GM21515 (cell line): ENCODE data around the gene DLG1.

Source experiments
- ATAC-seq: cut with Tn5 transposase; IDR thresholded peaks from one replicate; pipeline ENCODE4 v1.9.1; 2021; ENCODE audit not compliant: unreplicated experiment

DLG1 gene

DNA sequence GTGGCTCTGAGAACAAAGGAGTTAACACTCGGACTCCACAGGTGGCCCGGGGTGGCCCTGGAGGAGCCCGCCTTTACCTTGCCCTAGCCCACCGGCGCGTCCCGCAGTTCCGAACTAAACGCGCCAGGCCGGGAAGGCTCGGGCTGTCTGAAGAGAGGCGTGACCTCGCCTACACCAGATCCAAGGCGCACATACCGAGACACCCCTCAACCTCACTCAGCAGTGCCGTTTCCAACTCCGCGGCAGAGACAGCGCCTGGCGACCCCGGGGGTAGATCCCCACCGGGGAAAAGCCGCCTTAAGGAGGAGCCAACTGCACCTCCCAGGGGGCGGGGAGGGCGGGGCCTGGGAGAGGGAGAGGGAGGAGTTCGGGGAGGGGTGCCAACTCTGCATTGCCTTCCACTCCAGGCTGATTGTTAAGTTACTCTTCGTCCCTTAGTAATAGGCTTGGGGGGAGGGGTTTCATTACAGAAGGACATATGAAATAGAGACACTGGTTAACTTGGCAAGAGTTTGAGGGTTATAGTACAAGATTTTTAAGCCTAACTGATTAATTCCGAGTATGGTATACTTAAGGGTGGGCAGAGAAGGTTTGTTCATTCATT, at the start of gene DLG1:
Gene DLG1, minus strand, starts transcription at position 272 of the 604 bp plus-strand sequence. CDS start 1,408 bp downstream, outside the sequence.
- peak; percentile 49 for ATAC-seq

DNA sequence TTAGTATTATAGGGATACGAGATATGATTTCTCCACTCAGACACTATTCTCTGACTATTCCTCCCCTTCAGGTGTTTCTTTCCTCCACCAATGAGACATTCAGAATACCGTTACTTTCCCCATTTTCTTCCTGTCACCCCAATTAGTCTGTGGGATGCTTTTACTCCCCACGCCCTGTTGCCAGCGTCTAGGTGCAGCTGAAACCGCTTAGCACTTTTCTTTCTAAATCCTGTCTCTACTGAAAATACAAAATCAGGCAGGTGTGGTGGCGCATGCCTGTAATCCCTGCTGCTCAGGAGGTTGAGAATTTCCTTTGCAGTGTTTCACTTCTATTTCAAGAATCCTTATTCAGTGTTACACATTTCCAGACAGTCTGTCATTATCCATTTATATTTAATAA, 49.6 kb upstream of the DLG1 start:
- no peak for ATAC-seq

DNA sequence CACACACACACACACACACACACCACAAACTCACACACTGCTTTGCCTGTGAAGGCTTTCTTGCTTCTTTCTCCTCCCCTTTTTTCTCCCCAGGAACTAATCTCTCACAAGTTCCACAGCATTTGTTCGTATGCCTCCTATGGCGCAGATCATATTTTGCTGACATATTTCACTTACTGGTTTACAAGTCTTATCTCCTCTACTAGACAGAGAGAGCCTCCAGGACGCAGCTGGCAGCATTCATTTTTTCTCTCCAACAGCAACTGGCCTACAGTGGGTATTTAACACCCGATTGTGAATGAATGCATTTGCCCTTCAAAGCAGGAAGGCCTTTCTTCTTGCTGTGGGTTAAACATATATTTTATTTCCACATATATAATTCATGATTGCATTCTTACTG, 47.0 kb upstream of the DLG1 start:
- no peak for ATAC-seq

DNA sequence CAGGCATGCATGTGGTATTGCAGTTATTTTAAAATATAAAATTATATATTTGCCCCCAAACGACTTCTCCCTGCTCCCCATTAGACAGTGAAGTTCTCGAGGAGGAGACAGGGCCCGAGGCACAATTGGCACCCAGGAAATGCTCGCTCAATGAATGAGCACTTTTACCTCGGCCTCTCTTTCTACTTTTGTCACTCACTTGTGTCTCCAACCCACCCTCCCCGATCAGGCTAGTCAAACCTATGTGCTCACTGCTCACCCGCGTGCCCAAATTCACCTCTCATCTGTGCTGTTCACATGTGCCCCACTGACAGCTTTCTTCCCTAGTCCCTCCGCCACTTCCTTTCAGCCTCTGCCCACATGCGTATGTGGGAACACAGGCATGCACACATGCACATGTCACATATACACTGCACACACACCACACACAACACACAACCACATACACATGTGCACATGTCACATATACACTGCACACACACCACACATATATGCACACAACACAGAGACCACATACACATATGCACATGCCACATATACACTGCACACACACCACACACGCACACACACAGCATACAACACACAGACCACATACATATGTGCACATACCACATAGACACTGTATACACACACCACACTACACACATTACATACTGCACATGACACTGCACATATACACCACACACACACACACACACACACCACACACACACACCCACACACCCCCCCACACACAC, 46.3 kb upstream of the DLG1 start:
- ATAC-seq: no peak

DNA sequence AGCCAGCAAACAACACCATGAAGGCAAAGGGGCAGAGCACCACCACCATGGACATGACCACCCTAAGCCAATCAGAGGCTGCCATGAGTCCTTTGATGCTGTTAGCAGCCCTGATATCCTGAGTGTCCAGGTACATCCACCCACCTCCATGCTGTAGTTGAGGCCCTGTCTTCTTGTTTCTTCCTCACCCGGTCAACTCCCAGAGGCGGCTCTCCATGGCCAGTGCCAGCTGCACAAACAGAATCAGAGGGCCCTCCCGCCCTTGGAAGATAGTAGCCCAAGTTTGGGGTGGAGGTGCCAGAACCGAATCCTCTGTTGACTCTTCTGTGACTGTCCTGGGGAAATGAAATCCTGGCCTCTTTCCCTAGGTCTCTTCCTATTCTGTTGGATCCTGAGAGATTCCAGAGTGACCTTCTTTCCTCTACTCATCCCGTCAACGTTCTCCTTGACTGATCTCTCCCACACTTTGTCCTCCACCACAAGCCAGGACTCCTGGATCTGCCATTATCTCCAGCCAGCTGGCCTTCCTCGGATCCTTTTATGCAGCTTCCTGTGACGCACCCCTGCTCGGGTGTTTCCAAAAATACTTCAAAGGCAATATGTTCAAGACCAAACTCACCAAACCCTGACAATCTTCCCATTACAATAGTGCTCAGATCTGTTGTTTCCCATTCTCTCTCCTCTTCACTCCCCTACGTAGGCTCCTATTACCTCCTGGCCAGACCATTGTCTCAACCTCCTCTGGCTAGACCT, 45.4 kb upstream of the DLG1 start:
- ATAC-seq: no peak

DNA sequence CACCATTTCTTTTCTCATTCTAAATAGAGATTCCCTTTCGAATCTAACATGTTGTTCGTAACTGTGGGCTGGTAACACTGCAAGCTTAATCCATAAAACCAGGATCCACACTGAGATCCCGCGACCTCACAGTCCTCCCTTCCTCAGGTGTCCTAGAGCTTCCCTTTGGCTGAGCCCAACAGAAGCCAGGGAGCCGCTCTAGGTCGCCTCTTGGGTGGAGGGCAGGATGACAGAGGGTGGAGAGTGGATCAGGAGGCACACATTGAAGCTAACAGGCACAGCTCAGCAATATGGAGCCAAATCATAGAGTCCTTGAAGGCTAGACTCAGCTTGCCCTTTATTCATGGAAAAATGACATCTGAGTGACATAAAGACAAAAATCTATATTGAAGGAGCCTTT, 44.7 kb upstream of the DLG1 start:
- ATAC-seq: no peak

DNA sequence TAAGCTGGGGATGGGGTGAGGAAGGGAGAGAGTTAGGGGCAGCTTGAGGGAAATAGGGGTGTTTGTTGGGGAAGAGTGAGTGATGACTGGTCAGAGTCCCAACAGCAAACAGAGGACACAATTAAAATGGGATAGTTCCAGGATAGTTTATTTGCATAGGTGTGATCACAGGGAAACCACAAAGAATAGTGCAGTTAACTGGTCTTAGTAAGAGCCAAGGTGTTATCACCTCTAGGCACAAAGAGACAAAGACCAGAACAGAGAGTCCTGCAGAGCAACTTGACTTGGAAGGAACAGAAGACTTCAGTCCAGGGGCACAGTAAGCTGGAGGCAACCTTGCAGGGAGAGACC, 42.1 kb upstream of the DLG1 start:
- no peak for ATAC-seq

DNA sequence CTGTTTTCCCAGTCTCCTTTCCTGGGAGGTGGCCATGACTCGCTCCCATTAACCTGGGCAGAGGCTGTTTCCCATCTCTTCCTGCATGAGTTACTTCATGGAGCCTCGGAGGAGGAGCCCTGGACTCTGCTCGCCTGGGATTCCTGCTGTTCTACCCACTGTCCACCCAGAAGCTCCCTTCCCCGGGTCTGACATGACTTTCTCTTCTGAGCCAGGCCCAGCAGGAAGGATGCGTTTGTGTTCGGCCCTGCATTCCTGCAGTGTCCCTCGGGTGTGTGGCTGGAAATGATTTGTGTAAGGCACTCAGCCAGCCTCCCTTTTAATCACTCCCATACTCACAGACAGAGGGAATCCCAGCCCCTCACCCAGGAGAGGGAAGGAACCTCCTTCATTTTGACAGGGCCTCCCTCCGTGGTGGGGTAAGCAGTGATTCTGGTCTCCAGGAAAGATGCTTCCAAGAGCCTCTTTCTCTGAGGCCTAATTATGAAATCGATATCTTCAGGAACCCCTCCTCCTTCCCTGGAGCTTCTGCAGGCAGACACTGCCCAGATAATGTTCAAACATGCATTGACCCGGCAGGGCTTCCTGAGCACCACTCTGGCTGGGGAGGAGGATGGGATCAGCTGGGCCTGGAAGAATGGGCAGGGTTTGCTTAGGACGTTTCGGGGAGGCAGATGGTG, 41.6 kb upstream of the DLG1 start:
- no peak for ATAC-seq

DNA sequence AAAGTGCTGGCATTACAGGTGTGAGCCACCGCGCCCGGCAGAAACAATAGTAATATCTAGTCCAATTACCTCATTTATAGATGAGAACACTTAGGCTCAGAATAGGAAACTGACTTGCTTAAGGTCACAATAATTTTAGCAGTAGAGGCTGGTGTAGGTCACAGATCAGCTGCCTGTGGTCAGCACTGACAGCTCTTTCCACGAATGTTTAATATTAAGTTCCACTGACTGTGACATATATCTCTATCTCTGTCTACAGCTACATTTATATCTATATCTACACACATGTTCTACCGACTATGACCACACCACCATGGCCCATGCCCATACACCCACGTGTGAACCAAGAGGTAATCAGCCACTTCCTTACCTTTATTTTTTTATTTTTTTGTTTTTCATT, 40.2 kb upstream of the DLG1 start:
- no peak for ATAC-seq

DNA sequence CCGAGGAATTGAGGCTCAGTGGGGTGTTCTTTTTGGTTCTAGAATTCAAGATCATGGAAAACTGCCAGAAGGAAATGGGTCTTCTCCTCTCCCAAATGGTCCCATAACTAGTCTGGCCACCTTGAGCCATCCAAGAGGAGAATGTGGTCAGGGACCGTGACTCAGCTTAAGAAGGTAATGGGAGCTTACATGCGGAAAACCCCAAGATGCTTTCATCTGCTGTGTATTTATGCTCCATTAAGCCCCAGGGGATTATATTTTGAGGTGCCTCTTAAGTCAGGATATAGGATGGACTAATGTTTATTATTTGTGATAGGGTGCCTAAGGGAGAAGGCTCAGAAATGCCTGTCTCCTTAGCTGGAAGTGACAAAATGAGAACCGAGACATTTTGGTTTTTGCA, 39.2 kb upstream of the DLG1 start:
- no peak for ATAC-seq

DNA sequence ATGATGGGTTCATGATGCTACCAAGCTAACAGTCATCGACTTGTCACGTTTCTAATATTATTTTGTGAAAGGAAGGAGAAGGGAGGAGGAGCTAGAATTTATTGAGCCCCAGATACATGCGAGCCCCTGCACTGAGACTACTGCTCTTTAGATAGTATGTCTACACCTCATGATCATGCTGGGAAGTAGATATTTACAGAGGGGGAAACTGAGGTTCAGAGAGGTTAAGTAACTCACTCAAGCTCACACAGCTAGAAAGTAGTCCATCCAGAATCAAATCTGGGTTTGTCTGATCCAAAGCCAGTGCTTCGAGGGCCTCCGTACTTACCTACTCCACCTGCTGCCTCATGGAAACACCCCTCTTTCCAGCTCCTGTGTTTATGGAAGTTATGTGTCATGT, 38.8 kb upstream of the DLG1 start:
- no peak for ATAC-seq

DNA sequence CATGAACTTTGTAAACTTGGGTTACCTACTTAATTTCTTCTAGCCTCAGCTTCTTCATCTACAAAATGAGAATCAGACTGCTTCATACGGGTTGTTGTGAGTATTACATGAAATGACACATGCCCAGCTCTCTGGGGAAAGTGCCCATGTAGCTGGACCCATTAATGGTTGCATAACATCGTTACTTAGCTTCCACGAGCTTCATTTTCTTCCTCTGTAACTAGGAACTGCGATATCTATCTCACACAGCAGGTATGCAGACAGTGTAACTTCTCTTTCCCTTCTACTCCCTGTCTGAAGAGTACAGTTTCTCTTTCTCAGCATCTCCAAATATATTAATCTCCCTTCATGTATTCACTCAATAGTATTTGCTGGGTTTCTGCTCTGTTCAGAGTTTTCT, 37.9 kb upstream of the DLG1 start:
- no peak for ATAC-seq

DNA sequence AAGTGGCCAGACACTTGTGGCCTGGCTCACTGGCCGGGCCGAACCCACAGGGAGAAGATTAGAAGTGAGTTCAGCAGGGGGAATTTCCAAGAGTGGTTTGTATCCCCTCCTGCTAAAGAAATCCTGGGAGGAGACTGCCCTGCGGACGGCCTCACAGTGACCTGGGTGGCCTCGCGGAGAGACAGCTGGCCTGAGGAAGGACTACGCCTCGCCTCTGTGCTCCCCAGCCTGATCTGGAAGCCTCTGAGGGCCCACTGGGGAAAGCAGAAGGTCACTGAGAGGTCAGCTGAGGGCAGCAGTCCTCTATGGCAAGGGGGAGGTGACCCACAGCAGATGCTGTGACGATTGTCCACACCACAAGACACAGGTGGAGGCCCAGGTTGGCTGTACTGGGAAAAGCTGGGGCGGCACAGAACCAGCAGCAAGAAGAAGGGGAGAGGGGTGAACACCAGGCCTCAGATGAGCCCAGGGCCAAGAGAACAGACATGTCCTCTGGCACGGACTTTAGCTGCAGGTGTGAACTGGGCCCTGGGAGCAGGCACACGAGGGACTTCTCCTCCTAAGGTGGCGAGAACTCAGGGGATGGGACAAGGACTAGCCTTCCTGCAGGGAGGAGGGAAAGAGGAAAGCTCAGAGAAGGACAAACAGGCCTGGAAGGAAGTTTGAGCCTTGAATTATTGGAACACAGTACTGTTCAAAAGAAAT, 37.2 kb upstream of the DLG1 start:
- no peak for ATAC-seq

DNA sequence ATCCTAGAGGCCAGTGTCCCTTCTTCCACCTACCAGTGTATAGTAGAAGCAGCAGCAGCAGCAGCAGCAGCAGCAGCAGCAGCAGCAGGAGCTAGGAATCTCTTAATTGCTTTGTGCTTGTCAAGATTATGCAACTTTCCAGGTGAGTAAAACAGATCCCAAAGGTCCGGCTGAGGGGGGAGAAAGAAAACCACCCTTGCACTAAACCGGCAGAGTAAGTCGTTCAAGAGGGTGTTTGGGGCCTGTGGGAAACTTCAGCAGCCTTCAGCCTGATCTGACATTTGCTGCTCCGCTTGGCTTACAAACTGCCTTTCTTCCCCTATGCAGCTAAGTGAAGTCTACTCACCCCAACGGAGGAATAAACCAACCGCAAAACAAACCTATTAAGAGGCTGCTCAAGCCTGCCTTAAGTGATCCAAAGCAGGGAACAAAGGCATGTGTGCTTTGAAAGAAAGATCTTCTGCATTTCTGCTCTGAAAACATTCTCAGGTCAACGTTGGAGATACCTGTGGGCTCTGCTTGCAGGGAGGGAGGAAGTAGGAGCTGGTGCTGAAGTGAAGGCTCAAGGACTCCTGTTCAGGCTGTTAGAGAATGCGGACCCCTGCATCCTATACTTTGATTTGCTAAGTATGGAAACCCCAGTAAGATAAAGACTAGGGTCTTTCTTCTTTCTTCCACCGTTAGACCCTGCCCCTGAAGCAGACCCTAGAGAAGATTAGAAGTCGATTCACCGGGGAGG, 35.7 kb upstream of the DLG1 start:
- ATAC-seq: no peak

DNA sequence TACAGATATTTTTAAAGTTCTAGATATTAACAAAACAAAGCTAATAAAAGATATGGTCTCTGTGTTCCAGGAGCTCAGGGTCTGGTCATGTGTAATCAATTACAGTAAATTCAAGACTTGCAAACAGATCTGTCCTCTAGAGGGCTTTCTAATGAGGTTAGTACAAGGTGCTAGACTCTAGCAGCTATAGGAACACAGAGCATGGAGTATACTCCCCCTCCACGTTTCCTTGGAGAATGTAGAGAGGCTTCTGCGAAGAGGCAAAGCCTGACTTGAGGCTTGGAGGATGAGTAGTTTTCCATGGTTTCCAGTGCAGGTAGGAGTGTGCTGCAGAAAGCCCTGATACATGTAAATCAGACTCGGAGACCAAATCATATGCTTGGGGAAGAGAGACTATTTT, 32.7 kb upstream of the DLG1 start:
- ATAC-seq: no peak

DNA sequence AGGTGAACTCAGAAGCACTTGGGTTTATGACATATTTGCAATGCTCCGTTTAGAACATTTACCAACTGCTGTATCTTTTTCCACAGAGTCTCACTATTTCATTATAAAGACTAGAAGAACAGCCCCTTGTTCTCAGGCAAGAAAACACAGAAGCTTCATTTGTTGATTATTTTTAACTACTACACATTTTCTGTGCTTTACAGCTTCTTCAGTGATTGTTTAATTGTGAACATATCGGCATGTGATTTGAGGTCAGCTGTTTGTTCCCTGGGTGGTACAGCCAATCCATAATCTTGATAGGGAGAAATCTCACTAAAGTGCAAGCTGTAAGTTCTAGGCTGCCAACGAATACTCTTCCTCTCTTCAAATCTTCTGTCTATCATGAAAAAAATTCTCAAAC, 31.0 kb upstream of the DLG1 start:
- no peak for ATAC-seq

DNA sequence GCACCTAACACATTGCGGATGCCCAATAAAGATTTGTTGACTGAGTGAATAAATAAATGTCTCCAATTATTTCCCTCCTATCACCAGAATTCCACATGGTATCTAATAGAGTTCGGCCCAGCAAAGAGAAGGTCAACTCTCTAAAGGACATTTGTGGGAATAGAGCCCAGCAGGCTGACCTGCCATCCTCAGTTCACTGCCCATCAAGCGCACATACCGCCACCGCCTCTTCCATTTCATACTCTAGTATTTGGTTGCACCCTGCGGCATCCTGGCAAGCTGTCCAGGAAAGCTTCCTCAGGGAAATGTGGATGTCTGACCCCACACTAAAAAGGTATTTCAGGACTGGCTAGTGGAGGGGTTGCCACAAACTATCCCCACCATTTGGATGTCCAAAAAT, 29.8 kb upstream of the DLG1 start:
- no peak for ATAC-seq

DNA sequence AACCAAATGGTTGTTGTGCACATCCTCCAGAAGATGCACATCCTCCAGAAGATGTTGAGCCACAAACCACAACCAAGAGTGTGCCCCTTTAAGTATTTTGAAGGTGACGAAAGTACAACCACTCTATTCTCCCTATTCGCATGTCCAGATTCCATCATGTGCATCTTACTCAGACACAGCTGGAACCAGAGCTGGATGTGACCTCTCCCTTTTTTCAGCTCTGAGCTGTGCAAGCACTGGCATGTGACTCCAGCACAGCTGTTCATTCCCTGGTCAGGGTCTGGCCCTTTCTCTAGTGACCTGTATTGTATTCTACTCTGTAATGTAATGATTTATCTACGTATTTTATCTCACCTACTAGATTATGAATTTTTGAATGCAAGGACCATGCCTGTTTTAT, 29.3 kb upstream of the DLG1 start:
- ATAC-seq: no peak

DNA sequence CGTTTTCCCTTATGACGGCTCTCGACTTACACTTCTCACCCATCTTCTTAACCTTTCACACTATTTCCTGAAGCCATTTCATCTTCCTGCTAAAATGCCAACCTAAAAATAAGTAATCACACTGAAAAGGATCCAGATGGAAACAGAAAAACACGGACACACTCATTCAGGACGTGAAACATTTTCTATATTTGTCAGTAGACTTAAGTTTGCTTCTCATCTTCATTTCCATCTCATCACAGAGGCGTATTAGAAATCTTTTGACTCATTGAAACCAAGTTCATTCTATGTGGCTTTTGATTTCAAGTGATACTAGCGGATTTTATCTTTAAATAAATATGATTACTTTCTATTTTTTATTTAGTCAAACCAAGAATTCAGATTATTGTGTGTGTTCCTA, 27.4 kb upstream of the DLG1 start:
- no peak for ATAC-seq

DNA sequence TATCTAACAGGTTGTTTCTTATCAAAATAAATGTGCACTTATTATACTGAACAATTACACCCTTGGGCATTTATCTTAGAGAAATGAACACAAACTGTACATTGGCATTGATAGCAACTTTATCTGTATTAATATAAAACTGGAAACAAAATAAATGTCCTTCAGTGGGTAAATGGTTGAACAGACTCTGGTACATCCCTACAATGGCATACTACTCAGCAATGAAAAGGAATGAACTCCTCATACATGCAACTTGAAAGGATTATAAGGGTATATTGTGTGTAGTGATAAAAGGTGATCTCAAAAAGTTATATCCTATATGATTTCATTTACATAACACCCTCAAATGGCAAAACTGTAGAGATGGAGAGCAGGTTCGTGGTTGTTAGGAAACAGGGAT, 23.7 kb upstream of the DLG1 start:
- ATAC-seq: no peak

DNA sequence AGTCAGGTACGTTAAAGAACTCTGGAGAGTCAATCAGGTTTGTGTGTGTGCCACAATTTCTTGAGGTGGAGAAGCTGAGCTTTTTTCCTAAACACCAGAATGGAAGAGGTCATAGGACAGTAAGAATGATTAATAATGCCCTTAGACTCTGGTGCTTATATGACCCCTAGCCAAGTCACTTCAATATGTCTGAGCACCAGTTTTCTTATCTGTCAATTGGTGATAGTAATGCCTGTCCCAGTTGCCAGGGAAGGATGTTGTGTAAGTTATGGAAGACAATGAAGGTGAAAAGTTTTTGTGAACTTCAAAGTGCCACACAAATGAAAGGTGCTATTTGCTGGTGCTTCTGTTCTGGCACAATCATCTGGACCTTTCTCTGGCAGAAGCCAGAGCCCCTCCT, 22.2 kb upstream of the DLG1 start:
- no peak for ATAC-seq
